HG02678 (cell line): ENCODE results near the gene LMX1A.

Source experiments
- ATAC-seq: cut with Tn5 transposase; IDR thresholded peaks from one replicate; pipeline ENCODE4 v1.9.1; 2021; ENCODE audit warnings: mild to moderate bottlenecking, moderate library complexity; ENCODE audit not compliant: unreplicated experiment

Gene LMX1A

DNA sequence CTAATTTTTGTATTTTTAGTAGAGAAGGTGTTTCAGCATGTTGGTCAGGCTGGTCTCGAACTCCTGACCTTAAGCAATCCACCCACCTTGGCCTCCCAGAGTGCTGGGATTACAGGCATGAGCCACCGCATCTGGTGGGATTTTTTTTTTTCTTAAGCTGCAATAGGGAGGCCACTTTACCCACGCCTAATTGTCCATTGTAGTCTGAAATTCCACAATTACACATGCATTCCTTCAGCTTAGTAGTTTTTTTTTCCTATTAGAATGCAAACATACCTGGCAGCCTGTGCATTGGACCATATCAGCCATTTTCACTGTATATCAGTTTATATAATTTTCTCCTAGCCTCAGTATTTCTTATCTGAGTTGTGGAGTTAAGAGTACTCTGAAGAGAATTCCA lies 186.8 kb downstream of the LMX1A start:
- ATAC-seq: no peak

DNA sequence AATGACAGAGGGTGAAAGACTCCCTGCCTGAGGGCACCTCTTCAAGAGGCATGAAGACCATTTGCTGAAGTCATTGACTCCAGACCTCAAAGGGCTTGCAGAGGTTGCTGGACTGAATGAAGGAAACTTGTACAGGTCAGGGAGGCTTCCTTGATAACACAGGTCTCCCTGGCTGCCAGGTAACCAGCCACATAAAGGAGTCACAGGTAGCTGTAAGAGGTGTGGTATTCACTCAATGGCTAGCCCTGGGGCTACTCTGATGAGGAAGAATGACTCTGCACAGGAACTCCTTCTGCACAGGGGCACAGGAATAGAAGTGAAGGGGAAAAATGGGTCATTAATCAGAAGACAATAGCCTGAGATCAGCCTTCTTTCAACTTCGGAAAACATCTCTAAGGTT lies 187.5 kb downstream of the LMX1A start:
- ATAC-seq: no peak

DNA sequence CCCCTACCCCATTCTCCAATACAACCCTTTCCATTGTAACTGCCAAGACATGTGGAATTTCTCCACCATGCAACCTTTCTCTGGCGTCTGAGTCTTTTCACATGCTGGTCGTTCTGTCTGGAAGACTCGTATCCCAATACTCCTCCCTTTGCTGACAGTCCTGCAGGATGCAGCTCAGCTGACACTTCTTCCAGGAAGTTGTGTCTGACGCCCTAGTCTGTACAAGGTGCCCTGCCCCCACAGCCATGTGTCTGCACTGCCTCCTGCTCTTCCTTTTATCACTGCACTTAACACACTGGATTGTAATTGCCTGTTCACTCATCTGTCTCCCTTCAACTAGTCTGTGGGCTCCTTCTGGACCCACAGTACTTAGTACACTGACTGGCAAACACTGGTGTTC lies 188.0 kb downstream of the LMX1A start:
- no peak for ATAC-seq

DNA sequence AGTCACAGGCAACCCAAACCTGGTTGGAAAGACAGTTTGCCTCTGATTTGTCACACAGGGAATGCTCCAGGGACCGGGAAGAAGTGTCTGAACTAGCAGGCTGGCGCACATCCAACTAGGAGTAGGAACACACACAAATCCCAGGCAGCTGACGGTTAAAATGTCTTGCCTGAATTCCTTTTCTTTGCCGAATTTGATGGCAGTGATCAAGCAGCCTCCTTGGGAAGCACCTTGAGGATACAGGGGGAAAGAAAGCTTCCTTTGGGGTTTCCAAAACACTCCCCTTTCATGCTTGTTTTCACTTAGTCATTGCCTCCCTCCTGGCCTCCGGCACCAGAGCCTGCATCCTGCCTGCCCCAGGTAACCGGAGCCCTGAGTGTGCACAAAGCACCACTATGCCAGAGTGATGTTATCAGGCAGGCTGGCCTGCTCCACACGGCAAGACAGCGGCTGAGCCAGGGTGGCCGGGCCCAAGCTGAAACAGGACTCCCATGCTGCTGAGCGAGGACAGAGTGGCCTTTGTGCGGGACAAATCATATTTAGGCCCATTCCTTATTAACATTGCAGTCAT lies 193.8 kb downstream of the LMX1A start:
- no peak for ATAC-seq

DNA sequence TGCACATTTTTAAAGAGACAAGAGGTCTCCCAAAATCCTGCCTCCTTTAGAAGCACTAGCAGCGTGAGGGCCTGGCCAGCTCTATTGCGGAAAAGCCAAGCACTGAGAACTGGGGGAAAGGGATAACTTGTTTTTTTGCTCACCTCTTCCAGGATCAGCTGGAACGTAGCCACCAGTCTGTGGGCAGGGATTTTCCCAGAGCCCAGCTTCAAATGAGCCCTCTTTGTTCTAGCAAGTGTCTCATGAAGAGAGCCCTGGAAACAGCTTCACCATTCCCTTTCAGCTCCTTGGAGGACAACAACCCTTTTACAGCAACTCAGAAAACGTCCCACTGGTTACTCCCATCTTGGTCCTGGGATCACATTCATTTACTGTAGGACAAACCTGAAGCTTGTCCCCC lies 195.4 kb downstream of the LMX1A start:
- ATAC-seq: no peak

- ATAC-seq: no peak
Observed at GRCh38 chr1:165153182-165153581, 203.3 kb downstream of the LMX1A start.

- ATAC-seq: no peak
Observed at GRCh38 chr1:165152727-165153126, 203.8 kb downstream of the LMX1A start.

- ATAC-seq: no peak
Observed at GRCh38 chr1:165152109-165152508, 204.4 kb downstream of the LMX1A start.
